HG03432 (cell line): ENCODE results near the gene HAND1.

ENCODE experiments used
- ATAC-seq: cut with Tn5 transposase; IDR thresholded peaks from one replicate; pipeline ENCODE4 v1.9.1; 2021; ENCODE audit warnings: mild to moderate bottlenecking, moderate library complexity; ENCODE audit not compliant: unreplicated experiment

HAND1 gene

DNA sequence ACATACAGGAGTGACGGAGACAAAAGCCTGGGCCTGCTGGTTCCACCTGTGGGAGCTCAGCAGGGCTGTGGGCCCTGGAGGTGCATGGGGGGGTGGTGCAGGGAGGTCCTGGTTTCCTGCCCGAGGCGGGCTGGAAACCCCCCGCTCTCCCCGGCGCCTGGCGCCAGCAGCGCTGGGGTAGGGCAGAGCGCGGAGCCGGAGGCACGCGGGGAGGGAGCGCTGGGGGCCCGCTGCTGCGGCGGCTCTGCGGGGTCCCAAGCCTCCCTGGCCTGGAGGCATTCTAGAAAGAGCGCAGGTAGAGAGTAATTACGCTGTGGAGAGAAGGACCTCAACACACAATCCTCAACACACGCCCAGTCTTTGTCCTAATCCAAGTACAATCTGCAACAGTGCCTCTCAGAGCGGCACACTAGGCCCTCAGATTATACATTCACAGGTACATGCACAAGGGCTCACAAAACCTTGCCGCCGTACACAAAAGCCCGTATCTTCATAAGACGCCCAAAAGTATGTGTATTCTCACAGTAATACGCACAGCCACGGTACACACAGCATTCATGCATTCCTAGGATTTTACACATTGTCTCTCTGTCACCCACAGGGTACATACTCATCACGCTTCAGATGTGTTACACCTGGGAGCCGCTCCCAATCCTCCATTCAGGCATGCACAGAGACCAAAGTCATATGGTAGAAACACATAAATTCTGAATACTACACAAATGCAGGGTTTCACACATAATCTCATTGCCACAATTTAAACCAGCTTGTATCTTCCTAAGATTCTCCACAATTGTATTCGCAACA, 2.1 kb upstream of the HAND1 start:
- peak; percentile 43 for ATAC-seq

GRCh38 chr5:154479160-154479943, 1.3 kb upstream of the HAND1 start:
- ATAC-seq, result no peak

- no peak for ATAC-seq
Measured at GRCh38 chr5:154478752-154479159, 729 bp upstream of the HAND1 start.

DNA sequence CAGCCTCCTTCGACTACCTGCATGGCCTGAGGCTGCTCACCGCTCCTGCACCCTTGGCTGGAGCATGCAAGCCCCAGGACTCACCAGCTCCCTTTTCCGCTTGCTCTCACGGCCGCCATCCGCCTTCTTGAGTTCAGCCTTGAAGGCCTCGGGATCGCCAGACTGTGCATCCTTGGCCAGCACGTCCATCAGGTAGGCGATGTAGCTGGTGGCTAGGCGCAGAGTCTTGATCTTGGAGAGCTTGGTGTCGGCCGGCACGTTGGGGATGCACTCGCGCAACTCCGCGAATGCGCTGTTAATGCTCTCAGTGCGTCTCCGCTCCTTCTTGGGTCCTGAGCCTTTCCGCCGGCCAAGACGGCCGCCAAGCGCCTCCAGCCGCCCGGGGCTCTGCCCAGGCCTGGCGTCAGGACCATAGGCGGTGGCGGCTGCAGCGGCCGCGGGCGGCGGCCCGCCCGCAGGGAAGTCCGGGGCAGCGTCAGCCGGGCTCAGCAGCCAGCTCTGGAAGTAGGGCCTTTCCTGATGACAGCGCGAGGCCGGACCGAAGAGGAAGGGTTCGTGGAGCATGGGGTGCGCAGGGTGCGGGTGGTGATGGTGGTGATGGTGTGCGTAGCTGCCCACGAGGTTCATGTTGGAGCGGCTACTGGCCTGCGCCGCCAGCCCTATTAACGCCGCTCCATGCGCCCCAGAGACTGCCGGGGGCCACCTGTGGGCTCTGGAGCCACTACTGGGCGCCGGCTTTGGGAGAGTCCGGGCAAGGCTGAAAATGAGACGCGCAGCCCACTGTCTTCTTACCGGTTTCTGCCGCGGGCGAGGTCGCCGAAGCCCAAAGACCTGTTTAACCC, 424 bp downstream of the HAND1 start:
- no peak for ATAC-seq

- no peak for ATAC-seq
Measured at GRCh38 chr5:154476354-154477205, 1.4 kb downstream of the HAND1 start.

DNA sequence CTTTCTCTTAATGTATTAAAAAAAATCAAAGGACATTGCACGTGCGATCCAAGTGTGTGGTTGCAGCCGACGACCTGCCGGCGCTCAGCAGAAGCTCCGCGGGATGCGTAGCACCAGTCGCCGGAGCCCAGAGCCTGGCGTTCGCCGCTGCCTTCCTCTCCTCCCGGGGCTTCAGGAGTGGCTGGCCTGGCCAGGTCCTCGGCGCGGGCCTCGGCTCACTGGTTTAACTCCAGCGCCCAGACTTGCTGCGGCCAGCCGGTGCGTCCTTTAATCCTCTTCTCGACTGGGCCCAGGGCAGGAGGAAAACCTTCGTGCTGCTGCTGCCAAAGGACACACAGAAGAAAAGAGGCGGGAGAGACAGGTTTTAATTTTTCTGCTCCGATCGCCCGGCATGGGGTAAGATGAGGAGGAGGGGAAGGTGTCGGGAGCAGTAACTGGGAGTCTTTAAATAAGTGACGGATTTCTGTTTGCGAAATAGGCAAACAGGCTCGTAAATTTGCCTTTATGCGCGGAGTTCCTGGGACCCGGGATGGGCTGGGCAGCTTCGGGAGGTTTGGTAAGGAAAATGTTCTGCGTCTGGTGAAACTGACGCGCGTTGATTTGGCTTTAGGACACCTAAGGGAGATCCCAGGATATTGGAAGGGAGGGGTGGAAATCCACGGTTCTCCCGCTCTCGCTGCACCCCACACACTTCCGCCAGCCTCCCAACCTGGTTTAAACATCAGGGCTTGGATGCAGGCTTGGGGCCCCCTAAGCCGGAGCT, 2.3 kb downstream of the HAND1 start:
- no peak for ATAC-seq

DNA sequence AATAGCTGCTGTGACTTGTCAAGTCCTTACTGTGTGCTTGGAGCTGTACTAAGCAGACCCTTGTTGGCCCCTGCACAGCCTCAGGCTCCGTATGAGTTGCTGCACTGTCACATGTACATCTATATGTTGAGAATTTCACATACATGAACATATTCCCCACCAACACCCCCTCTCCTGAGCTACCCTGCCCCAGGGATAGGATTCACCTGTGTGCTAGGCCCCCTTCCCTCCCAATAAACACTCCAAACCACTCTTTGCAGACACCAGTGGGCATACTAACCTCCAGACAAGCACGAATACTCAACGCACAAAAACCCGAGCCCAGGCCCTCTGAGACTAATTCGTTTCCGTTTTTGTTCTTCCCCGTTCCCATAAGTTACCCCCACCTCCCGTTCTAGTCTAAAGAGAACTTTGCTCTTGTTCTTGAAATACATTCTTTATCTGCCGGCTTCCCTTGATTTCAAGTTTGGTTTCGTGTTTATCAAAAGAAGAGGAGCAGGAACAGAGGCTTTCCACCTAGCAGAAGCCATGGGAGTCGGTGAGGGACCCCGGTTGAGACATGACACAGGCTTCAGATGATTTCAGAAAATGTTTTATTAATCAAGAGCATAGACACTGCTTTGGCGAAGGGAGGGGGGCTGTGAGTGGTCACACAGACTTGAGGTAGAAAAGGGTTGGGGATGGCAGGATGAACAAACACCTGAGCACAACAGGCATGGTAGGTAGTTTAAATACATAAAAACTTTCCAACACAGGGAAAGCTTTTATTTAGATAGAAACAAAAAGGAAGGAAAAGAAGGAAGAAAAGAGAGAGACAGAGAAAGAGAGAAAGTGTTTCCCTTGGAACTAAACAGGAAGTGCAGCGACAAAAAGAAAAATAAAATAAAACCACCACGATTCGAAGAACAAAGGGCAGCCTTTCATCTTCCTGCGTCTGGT, 3.4 kb downstream of the HAND1 start:
- ATAC-seq, result no peak

DNA sequence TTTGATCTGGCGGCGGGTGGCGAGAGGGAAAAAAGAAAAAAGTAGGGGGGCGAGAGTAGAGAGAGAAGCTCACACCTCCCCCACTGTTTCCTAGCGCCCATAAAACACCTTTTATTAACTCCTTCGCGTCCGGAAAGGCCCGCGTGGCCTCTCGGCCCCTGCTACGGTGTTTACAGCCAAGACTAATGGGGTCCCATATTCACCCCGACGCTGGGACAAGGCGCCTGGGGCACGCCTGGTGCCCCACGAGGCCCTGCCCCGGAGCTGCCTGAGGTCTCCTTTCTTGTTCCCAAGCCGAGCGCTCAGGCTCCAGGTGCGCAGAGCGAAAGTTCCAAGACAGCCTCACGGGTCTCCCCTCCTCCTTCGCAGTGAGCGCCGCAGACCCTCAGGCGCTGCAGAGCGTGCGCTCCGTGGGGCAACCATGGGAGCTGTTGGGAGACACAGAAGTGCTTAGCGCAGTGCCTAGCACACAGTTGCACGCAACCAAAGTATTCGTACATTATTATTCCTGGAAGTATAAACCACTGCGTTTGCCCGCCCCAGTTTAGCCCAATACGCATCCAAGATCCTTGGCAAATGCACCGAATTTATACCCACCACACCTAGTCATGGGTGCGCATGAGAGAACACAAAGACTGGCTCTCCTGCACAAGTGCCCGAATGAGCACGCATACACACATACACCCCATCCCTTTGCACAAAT, 4.3 kb downstream of the HAND1 start:
- no peak for ATAC-seq

DNA sequence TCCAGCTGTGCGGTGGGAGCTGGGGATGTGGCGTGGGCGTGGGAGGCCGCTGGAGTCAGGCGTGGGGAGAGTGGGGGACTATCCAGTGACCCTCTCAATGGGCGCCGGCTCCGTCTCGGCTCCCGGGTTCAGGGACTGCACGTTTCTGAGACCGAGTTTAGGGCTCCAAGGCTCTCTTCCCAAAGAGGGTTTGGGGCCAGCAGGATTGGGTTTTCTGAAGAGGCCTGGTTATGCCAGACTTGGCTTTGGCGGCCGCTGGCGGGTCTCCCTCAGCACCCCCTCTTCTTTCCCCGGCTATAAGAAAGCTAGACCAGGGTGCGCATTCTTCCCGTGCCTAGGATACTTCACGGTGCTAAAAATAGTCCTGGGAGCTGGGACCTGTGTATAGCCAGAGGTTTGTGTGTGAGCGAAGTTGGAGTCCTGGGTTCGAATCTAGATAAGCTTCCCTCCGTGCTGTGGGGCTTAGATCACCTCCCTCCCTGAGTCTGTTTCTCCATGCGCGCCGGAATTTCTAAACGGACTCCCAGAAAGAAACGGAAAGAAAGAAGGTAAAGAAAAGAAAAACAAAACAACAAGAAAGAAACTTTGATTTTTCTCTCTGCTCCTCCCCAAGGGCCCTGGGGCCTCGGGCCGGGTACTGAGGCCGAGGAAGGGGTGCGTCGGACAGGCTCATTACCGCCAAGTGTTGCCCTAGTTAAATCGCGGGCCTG, 5.0 kb downstream of the HAND1 start:
- ATAC-seq, result no peak

DNA sequence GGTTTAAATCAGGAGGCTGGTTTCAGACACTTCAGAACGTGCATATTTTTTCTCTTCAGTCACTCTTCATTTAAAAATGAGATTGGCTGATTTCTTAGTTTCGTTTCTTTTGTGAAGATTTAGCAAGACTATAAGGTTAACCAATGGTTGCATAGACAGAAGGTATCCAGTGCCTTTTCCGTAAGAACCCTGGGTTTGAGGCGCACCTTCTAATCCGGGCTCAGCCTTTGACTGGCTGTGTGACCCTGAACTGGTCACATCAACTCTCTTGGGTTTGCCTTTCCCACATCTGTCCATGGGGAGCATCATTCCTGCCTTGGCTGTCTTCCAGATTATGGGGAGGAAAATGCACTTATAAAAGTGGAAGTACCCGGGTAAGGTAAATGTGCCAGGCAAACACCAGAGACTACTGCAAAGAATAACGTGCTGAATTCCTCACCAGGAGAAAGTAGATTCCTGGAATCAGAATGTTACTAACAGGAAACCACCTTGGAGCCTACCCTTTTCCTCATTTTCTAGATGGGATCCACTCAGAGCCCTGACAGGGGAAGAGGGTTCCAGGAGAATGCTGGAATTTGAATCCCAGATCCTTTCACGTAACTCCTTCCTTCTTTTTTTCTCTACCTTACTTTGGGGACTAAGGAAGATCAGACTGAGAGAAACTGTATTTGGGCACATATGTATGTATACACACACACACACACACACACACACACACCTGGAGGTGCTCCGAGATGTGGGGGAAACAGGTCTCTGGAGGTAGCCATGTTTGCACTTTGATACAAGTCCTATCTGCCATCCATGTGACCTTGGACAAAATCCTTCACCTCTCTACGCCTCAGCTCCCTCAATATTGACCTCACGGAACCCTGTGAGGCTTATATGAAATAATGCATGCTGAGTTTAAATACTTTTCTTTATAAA, 6.8 kb downstream of the HAND1 start:
- no peak for ATAC-seq

DNA sequence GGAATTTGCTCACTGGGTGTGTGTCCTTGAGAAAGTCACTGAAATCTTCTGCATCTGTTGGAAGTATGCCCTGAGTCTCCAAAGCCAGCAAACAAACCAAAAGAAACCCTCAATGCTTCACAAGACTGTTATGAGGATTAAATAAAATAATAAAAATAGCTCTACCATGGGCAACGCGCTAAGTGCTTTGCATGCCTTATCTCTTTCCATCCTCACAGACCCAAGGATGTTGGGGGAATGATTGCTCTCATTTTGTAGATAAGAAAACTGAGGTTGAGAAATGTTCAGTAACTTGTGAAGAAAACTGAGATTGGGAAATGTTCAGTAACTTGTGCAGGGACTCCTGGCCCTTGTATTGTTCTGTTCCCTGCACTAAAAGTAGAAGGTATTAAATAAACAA, 7.9 kb downstream of the HAND1 start:
- ATAC-seq, result no peak

DNA sequence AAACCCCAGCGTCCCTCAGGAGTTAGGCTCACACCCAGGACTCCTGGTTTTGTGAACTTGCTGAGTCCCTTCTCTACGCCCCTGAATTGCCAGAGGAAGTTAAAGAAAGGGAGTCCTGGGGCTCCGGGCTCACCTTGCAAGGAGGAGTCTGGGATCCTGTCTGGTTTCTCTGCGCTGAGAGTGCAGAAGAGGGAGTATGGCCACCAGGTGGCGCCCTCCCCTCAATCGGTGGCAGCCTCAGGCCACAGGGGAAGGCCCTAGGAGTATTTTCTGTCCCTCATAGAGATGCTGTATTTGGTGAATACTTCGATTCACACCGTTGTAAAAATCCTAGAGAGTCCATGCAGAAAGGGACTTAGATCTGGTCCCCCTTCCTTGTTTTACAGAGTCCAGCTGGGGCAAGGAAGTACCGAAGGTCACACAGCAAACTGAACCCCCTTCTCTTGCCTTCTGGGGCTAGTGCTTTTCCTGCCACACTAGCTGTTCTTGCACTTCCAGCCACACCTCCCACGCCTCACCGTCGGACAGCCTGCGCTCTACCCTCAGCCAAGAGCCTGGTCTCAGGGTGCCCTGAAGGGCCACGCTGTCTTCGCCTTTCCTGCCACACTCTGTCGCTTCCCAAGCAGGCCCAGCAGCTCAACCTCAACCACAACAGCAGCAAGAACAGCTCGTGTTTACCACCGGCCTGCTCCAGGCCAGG, 10.2 kb downstream of the HAND1 start:
- ATAC-seq, result peak; percentile 98

- no peak for ATAC-seq
Measured at GRCh38 chr5:154466671-154467070, 11.4 kb downstream of the HAND1 start.

- ATAC-seq, result no peak
Measured at GRCh38 chr5:154466147-154466546, 11.9 kb downstream of the HAND1 start.

DNA sequence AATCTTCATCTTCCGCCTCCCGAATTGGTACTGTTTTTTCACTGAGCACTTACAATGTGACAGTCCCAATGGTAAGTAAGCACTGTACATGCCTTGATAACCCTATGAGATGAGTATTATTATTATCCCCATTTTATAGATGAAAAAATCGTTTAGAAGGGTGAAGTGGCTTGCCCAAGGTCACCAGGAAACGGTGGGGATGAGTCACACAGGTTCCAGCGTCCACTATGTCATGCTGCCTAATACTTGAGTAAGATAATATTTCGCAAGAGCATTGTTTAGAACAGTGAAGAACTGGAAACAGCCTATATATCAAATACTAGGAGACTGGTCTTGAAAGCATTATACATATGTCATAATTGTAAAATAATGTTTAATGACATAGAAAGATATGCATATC, 12.9 kb downstream of the HAND1 start:
- ATAC-seq, result no peak

DNA sequence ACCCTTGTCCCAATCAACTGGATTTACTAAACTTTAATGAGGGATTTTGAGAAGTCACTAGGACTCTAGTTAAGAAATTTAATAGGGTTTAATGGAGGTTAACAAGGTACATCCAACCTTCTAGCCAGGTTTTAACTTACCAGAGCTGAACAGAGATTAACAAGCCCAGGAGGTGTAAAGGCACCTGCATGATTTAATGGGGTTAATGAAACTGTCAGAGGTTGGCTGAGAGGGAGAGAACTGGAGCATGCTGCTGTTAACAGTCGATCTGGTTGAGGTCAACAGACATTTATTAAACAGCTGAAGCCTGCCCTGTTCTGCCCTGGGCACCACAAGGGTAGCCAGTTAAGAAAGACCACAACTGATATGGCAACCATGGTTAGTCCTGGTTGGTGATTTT, 13.6 kb downstream of the HAND1 start:
- no peak for ATAC-seq
